Measurements from ENCODE around the gene SAT1.

SAT1 gene

GRCh38 chrX:23804578-23804977, 21.6 kb downstream of the SAT1 start:
- DNase-seq (ENCODE audit: extremely low read depth in 1 of 2, low read depth in 1 of 2) = no peak

- no peak for DNase-seq (ENCODE audit: extremely low read depth in 1 of 2, low read depth in 1 of 2)
These were observed 22.4 kb downstream of the SAT1 start for GRCh38 chrX:23805389-23805788.

GRCh38 chrX:23810279-23810678, 27.3 kb downstream of the SAT1 start:
- DNase-seq (ENCODE audit: extremely low read depth in 1 of 2, low read depth in 1 of 2) = no peak

GRCh38 chrX:23811108-23811651, 28.2 kb downstream of the SAT1 start:
- DNase-seq (ENCODE audit: extremely low read depth in 1 of 2, low read depth in 1 of 2) = no peak

DNA sequence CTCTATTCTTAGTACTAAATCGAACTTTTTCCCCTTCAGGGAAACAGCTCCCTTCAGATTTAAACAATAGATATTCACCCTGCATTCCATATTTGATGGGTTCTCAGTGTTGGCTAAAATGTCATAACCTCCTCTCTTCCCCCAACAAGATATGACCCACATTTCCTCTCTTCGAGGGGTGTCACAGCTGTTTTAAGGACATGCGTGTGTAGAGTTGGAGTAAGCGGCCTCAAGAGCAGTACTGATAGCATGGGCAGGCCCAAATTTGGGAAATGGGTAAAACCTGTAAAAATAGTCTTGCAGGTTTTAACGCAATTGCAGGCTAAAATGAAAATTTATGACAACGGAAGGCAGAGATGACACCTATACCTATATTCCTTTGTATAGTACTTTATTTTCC, 28.7 kb downstream of the SAT1 start:
- no peak for DNase-seq (ENCODE audit: extremely low read depth in 1 of 2, low read depth in 1 of 2)

- no peak for DNase-seq (ENCODE audit: extremely low read depth in 1 of 2, low read depth in 1 of 2)
These were observed 30.8 kb downstream of the SAT1 start for GRCh38 chrX:23813808-23814207.

GRCh38 chrX:23815376-23815775, 32.4 kb downstream of the SAT1 start:
- DNase-seq (ENCODE audit: extremely low read depth in 1 of 2, low read depth in 1 of 2) = no peak

DNA sequence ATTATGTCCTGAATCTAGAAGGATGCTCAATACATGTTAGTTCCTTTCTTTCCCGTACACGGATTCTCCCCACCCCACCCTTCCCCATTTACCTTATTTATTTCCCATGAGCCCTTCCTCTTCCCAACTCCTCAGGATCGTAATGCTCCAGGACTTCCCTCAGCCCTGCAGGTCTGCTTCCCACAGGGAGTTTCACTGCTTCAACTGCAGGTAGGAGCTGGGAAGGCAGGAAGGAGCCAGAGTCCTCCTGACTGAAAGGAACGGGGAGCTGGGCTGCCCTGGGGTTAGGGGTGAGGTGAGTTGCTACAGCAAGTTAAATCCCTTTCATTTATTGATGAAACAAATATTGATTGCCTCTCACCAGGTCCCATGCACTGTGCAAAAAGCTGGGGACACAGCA, 33.2 kb downstream of the SAT1 start:
- DNase-seq (ENCODE audit: extremely low read depth in 1 of 2, low read depth in 1 of 2) = no peak

- DNase-seq (ENCODE audit: extremely low read depth in 1 of 2, low read depth in 1 of 2) = no peak
These were observed 35.0 kb downstream of the SAT1 start for GRCh38 chrX:23817979-23818336.

DNA sequence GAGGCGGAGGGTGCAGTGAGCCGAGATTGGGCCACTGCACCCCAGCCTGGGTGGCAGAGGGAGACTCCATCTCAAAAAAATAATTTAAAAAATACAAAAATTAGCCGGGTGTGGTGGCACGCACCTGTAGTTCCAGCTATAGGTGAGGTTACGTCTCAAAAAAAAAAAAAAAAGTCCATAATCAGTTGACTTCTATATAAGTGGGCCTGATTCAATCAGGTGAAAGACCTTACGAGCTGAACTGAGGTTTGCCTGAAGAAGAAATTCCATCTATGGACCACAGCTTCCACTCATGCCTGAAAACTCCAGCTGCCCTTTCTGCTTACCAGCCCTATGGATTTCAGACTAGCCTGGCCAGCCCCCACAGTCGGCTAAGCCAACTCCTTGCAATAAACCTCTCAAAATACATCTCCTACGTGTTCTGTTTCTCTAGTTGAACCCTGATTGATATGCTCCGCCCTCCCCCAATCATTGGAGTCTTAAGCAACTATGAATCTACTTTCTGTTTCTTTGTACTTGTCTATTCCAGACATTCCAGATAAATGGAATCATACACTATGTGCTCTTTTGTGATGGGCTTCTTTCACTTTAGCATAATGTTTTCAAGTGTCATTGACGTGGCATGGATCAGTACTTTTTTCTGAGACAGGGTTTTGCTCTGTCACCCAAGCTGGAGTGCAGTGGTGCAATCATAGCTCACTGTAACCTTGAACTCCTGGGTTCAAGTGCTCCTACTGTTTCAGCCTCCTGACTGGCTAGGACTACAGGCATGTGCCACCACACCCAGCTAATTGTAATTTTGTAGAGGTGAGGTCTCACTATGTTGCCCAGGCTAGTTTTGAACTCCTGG, 36.6 kb downstream of the SAT1 start:
- no peak for DNase-seq (ENCODE audit: extremely low read depth in 1 of 2, low read depth in 1 of 2)

DNA sequence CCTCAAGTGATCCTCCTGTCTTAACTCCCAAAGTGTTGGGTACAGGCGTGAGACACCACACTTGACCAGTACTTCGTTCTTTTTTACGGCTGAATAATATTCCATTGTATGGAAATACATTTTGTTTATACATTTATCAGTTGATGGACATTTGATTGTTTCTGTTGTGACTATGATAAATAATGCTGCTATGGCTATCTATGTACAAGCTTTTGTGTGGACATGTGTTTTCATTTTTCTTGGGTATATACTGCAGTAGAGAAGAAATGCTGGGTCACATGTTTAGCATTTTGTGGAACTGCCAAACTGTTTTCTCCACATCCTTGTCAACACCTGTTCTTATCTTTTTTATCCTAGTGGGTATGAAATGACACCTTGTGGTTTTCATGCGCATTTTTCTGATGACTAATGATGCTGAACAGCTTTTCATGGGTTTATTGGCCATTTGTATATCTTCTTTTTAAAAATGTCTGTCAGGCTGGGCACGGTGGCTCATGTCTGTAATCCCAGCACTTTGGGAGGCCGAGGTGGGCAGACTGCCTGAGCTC, 37.3 kb downstream of the SAT1 start:
- no peak for DNase-seq (ENCODE audit: extremely low read depth in 1 of 2, low read depth in 1 of 2)

DNA sequence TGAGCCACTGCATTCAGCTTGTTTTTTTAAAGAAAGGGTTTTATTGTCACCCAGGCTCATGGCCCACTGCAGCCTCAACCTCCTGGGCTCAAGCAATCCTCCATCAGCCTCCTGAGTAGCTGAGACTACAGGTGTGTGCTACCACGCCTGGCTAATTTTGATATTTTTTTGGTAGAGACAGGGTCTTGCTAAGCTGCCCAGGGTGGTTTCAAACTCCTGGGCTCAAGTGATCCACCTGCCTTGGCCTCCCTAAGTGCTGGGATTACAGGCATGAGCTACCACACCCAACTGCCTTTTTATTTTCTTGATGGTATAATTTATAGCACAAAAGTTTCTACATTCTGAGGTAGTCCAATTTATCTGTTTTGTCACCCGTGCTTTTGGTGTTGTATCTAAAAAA, 38.9 kb downstream of the SAT1 start:
- no peak for DNase-seq (ENCODE audit: extremely low read depth in 1 of 2, low read depth in 1 of 2)

GRCh38 chrX:23822397-23822796, 39.4 kb downstream of the SAT1 start:
- no peak for DNase-seq (ENCODE audit: extremely low read depth in 1 of 2, low read depth in 1 of 2)

- DNase-seq (ENCODE audit: extremely low read depth in 1 of 2, low read depth in 1 of 2) = no peak
These were observed 39.9 kb downstream of the SAT1 start for GRCh38 chrX:23822841-23823240.

DNA sequence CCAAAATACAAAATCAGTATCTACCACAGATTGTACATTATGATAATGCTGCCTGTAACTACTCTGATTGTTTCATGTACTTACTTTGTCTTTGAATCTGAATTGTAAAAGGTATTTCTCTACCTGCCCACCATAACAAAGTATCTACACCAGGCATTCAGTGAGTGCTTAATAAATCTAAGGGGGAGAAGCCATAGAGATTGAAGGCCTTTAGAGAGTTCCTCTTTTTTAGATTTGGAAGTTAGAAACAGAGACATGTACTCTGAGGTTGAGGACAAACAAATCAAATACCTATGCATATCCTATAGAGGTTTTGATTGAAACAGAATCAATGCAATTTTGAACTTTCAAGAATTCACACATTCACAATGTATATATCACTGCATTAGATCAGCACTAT, 42.7 kb downstream of the SAT1 start:
- no peak for DNase-seq (ENCODE audit: extremely low read depth in 1 of 2, low read depth in 1 of 2)

- DNase-seq (ENCODE audit: extremely low read depth in 1 of 2, low read depth in 1 of 2) = no peak
These were observed 43.2 kb downstream of the SAT1 start for GRCh38 chrX:23826216-23826615.

DNA sequence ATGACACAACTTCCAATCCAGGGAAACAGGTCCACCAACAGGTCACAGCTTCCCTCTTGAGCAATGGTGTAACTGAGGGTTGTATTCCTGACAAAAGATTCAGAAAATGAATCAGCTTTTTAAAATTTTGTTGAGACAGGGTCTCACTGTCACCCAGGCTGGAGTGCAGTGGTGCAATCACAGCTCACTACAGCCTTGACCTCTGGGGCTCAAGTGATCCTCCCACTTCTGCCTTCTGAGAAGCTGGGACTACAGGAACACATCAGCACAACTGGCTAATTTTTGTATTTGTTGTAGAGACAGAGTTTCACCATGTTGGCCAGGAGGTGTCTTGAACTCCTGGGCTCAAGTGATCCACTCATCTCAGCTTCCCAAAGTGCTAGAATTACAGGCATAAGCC, 43.7 kb downstream of the SAT1 start:
- no peak for DNase-seq (ENCODE audit: extremely low read depth in 1 of 2, low read depth in 1 of 2)

GRCh38 chrX:23828881-23829280, 45.9 kb downstream of the SAT1 start:
- DNase-seq (ENCODE audit: extremely low read depth in 1 of 2, low read depth in 1 of 2) = no peak

DNA sequence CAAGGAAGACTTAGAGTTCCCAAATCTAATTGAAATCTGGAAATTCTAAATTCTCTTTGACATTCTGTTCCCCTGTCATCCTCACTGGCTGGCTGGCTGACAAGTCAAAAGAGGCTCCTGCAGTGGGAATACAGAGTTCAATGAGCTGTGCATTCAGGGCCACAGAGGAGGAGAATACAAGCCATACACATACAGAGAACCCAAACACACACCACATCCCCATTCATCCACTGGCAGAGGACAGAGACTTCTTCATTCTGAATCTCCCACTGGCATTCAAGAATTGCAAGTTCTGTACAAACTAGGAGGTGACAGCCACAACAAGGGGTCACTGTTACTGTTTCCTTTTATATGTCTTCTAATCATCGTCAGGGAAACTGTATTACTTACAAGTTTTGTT, 49.7 kb downstream of the SAT1 start:
- DNase-seq (ENCODE audit: extremely low read depth in 1 of 2, low read depth in 1 of 2) = no peak

Data from activated CD8-positive, alpha-beta memory T cell treated with anti-CD3 and anti-CD28 coated beads for 1 hour (primary cell).